Measurements from ENCODE around the gene MYO1D.

MYO1D gene

GRCh38 chr17:32849879-32850278 is 27.0 kb downstream of the MYO1D start:
- no peak overlapping the region for H3K4me3 ChIP-seq (replicated peaks in 1 of 2; ENCODE audit: low read depth in 2 of 2, low read length in 2 of 2)
- DNase-seq (ENCODE audit: low read depth in 2 of 2) = no peak
- TF ChIP-seq CTCF (IDR thresholded peaks at IDR 0.05; ENCODE audit: low read depth, low read length) = no peak

- TF ChIP-seq CTCF (IDR thresholded peaks at IDR 0.05; ENCODE audit: low read depth, low read length) = no peak
- no peak overlapping the region for H3K4me3 ChIP-seq (replicated peaks in 1 of 2; ENCODE audit: low read depth in 2 of 2, low read length in 2 of 2)
- DNase-seq (ENCODE audit: low read depth in 2 of 2) = no peak
Observed at GRCh38 chr17:32847977-32848376, 28.9 kb downstream of the MYO1D start.

GRCh38 chr17:32846143-32846542 is 30.8 kb downstream of the MYO1D start:
- no peak overlapping the region for H3K4me3 ChIP-seq (replicated peaks in 1 of 2; ENCODE audit: low read depth in 2 of 2, low read length in 2 of 2)
- TF ChIP-seq CTCF (IDR thresholded peaks at IDR 0.05; ENCODE audit: low read depth, low read length) = no peak
- DNase-seq (ENCODE audit: low read depth in 2 of 2) = no peak

GRCh38 chr17:32840241-32840640 is 36.7 kb downstream of the MYO1D start:
- no peak for TF ChIP-seq CTCF (IDR thresholded peaks at IDR 0.05; ENCODE audit: low read depth, low read length)
- no peak for DNase-seq (ENCODE audit: low read depth in 2 of 2)
- H3K4me3 ChIP-seq (replicated peaks in 1 of 2; ENCODE audit: low read depth in 2 of 2, low read length in 2 of 2) = no peak overlapping the region

GRCh38 chr17:32836527-32836926 is 40.4 kb downstream of the MYO1D start:
- DNase-seq (ENCODE audit: low read depth in 2 of 2) = no peak
- TF ChIP-seq CTCF (IDR thresholded peaks at IDR 0.05; ENCODE audit: low read depth, low read length) = no peak
- H3K4me3 ChIP-seq (replicated peaks in 1 of 2; ENCODE audit: low read depth in 2 of 2, low read length in 2 of 2) = no peak overlapping the region

- no peak overlapping the region for H3K4me3 ChIP-seq (replicated peaks in 1 of 2; ENCODE audit: low read depth in 2 of 2, low read length in 2 of 2)
- no peak for DNase-seq (ENCODE audit: low read depth in 2 of 2)
- no peak for TF ChIP-seq CTCF (IDR thresholded peaks at IDR 0.05; ENCODE audit: low read depth, low read length)
Observed at GRCh38 chr17:32835291-32835761, 41.6 kb downstream of the MYO1D start.

GRCh38 chr17:32834104-32834503 is 42.8 kb downstream of the MYO1D start:
- no peak overlapping the region for H3K4me3 ChIP-seq (replicated peaks in 1 of 2; ENCODE audit: low read depth in 2 of 2, low read length in 2 of 2)
- no peak for DNase-seq (ENCODE audit: low read depth in 2 of 2)
- TF ChIP-seq CTCF (IDR thresholded peaks at IDR 0.05; ENCODE audit: low read depth, low read length) = no peak
